ENCODE results near the gene ALS2CL.

DNA sequence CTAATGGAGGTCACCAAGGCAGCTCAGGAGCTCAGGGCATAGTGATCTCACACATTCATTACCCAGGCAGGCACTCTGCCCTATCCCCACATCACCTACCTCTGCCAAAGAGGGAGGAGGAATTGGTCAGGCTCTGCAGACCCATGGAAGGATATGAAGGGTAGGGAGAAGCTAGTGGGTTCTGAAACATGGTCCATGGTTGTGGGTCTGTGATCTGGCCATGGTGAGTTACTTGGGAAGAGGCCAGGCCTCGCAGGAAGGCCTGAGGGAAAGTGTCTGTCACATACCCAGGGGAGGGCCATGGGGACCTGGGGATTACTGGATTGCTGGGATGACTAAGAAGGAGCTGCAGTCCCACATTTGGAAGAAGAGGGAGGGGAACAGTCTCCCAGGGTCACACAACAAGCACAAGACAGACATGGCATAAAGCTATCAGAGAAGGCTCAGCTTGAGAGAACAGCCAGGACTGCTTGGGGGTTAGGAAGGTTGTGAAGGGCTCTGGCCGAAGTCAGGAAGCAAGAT, 25.6 kb upstream of the ALS2CL start:
- TF ChIP-seq CTCF (IDR thresholded peaks at IDR 0.05), result no peak
- TF ChIP-seq POLR2A (IDR thresholded peaks at IDR 0.05), result no peak

Measured in gastroesophageal sphincter (tissue), 3 donors.